Measurements from ENCODE around the gene STAG3.

- TF ChIP-seq ATF3 (IDR thresholded peaks at IDR 0.05) (peak; percentile 97), ATF3 (CRISPR knock-in tag; conservative IDR thresholded peaks at IDR 0.05) (no peak), NFXL1 (CRISPR knock-in tag; IDR thresholded peaks at IDR 0.05) (no peak), ZNF780A (CRISPR knock-in tag; IDR thresholded peaks at IDR 0.05) (no peak), ZNF507 (tag; conservative IDR thresholded peaks at IDR 0.05) (no peak), POLR2A (conservative IDR thresholded peaks at IDR 0.05) (peak; percentile 38; the same call in 1 of the 2 replicates)
- TF ChIP-seq, protein P1, sequence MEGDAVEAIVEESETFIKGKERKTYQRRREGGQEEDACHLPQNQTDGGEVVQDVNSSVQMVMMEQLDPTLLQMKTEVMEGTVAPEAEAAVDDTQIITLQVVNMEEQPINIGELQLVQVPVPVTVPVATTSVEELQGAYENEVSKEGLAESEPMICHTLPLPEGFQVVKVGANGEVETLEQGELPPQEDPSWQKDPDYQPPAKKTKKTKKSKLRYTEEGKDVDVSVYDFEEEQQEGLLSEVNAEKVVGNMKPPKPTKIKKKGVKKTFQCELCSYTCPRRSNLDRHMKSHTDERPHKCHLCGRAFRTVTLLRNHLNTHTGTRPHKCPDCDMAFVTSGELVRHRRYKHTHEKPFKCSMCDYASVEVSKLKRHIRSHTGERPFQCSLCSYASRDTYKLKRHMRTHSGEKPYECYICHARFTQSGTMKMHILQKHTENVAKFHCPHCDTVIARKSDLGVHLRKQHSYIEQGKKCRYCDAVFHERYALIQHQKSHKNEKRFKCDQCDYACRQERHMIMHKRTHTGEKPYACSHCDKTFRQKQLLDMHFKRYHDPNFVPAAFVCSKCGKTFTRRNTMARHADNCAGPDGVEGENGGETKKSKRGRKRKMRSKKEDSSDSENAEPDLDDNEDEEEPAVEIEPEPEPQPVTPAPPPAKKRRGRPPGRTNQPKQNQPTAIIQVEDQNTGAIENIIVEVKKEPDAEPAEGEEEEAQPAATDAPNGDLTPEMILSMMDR (IDR thresholded peaks at IDR 0.05 in 2 of 3, conservative IDR thresholded peaks at IDR 0.05 in 1 of 3; ENCODE audit: insufficient read depth in 2 of 3, low read depth in 1 of 3, low read length in 3 of 3) = peak; percentile 66 to 81 (median 66)
Measured at GRCh38 chr7:100157334-100158228, 20.1 kb upstream of the STAG3 start.

Measured in K562 (cell line).